ENCODE results near the gene PACSIN1.
"Not testable (repeated sequence)": the region's sequence is repeated elsewhere in the genome, so short reads cannot be mapped to it uniquely, and the experiment has no call there.

The PACSIN1 gene

DNA sequence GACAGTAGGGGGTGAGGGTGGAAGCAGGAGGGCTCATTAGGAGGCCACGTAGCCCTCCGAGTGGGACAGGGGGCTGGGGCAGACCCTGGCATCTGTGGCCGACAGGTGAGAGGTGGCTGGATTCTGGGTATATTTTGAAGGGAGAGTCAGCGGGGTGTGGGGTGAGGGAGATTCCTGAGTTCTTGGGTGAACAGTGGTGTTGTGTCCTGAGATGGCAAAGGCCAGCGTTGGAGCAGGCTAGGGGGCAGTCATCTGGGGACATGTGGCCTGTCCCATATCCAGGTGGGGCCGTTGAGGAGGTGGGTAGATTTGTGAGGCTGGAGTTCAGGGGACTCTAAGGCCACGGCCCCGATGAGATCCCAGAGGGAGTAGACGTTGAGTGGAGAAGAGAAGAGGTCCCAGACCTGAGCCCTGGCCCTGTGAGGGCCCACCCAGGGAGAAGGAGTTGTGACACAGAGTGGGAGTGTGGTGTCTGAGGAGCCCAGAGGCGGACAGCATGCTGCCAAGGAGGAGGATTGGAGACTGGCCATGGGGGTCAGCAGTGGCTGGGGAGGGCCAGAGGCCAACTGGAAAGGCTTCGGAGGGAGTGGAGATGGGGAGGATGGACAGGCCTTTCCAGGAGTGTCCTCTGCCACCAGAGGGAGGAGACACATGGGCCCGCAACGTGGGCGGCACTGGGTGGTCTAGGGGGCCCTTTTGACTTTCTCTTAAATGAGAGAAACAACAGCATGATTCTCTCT, 19.6 kb downstream of the PACSIN1 start:
- no peak for DNase-seq (ENCODE audit: low spot score)

DNA sequence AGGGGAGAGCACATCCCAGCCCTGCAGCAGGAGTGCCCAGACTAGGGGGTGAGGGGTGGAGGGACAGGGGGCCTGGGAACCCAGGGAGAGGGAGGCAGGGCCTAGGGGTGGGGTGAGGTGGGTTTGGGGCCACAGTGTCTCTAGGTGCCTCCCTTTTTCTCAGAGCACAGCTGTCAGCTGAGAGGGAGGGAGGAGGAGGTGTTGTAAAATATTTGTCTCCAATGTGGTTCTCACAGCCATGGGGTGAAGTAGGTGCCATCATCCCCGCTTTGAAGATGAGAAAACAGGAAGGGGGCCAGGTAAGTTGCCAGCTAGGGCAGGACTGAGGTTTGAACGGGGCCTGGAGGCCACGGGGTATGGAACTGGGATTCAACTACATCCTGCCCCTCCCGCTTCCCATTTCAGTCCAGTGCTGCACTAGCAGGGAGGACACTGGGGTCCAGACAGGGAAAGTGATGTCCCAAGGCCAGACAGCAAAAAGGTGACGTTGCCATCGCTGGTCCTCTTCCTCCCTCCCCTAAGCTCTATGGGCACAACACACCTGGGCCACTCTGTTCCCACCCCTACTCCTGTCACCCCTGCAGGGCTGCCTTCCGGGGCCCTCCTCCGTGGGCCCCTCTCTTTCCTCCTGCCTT, 20.3 kb downstream of the PACSIN1 start:
- DNase-seq (ENCODE audit: low spot score) = no peak

DNA sequence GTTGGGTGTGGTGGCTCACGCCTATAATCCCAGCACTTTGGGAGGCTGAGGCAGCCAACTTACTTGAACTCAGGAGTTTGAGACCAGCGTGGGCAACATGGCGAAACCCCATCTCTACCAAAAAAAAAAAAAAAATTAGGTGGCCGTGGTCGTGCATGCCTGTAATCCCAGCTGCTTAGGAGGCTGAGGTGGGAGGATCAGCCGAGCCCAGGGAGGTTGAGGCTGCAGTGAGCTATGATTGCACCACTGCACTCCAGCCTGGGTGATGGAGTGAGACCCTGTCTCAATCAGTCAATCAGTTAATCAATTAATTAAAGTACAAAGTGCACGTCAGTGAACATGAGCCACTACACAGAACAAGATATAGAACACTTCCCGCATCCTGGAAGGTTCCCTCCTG, 21.0 kb downstream of the PACSIN1 start:
- DNase-seq (ENCODE audit: low spot score) = not testable (repeated sequence)

DNA sequence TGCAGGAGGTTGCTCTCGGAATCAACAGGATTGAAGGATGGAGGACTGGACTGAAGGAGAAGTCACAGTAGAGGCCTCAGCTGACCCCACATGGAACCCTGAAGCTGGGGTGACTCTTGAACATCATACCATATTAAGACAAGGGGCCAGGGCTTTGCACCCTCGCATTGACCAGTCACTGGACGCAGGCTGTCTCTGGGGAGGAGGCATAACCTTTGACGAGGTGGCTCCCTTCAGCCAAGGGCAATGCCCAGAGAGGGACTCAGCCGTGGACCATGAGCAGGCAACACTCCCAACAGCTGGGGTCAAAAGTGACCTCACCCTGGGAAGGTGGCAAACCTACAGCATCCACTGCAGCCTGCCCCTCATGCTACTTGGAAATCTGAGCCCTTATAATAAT, 21.7 kb downstream of the PACSIN1 start:
- no peak for DNase-seq (ENCODE audit: low spot score)

DNA sequence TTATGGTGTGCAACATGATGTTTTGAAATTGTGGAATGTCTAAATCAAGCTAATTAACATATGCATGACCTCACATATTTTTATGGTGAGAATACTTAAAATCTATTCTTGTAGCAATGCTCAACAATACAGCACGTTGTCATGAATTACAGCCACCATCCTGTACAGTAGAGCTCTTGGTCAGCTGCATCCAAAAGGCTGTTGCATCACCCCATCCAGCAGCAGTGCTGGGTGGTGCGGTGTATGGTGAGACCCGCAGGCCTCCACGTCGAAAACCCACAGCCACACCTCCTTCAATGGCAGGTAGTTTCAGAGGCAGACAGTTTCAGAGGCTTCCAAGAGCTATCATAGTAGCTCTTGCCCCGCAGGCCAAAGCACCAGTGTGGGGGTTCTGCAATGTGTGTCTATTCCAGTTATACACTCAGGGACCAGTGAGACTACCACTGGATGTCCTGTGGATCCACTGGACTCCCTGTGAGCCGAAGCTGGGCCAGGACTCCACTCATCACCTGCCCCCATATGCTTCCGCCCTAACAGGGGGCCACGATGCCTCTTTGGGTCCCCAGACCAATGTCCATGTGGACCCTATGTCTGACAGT, 23.4 kb downstream of the PACSIN1 start:
- no peak for DNase-seq (ENCODE audit: low spot score)

DNA sequence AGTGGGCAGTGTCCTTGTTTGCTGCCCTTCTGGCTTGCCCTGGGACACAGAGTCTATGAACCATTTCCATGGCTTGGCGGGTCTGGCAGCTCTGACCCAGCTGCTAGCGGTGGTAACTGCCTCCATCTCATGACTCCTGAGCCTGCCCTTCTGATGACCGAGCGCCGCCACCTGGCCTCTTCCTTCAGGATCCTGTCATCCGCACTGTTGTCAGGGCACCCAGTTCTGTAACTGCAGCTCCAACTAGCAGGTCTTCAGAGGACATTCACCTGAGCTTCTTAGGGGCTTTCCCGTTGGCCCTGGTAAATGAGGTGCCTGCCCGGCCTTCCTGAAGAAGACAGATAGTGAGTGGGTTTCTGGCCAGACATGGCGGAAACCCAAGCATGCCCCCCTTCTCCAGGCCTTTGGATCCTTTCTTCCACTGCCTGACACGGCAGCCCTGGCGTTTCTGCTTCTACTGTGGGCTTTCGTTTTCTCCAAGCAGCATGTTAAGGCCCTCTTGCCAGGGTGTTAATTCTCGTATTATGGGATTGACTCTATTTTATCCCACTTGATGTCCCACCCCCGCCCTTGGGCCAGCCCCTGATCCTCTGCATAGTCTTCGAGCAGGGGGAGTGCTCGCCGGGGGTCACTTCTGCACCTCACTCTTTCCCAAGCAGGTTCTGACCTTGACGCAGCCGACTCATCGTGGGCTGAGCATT, 24.7 kb downstream of the PACSIN1 start:
- no peak for DNase-seq (ENCODE audit: low spot score)

DNA sequence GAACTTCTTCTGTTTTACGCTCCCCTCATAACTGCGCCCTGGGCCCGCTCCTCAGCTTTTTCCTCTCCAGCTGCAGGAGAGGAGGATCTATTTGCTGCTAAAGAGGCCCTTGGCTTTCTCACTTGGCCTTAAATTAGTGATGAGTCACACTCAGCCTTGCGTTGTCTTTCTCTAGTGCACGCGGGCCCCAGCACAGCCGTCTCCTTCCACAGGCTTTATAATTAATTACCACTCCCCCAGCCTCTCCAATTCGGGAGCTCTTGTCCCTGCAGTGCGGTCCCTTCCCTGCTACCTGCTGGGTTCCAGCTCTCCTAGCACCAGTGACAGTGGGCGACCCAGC, 25.2 kb downstream of the PACSIN1 start:
- no peak for DNase-seq (ENCODE audit: low spot score)

DNA sequence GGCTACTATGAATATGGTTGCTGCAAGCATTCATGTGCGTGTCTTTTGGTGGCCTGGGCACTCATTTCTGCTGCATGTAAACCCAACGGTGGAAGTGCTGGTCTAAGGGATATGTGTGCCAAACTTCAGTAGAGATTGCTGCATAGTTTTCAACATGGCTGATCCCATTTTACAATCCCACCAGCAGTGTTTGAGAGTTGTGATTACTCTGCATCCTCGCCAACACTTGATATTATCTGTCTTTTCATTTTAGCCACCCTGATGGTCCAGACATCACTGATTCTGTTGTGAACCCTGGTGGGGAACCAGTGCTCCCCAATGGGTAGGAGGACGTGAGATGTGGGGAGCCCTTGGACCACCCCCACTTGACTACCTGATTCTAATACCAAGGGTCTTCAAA, 27.5 kb downstream of the PACSIN1 start:
- DNase-seq (ENCODE audit: low spot score) = no peak

DNA sequence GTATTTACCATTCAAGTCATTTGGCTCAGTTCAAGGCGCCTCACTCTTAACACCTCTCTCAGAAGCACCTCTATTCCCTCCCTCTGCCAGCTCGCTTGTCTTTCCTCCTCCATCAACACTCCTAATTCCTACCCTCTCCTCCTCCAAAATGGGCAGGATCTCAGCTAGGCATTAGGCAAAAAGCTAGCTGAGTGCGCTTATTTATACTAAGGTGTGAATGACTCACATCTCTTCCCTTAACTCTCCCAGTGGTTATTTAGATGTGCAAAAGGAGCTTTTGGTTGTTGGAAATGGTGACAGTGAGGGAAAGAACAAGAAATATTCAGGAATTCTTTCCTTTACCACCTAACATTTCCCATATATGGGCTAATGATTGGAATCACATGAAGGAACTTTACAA, 29.1 kb downstream of the PACSIN1 start:
- DNase-seq (ENCODE audit: low spot score) = no peak

DNA sequence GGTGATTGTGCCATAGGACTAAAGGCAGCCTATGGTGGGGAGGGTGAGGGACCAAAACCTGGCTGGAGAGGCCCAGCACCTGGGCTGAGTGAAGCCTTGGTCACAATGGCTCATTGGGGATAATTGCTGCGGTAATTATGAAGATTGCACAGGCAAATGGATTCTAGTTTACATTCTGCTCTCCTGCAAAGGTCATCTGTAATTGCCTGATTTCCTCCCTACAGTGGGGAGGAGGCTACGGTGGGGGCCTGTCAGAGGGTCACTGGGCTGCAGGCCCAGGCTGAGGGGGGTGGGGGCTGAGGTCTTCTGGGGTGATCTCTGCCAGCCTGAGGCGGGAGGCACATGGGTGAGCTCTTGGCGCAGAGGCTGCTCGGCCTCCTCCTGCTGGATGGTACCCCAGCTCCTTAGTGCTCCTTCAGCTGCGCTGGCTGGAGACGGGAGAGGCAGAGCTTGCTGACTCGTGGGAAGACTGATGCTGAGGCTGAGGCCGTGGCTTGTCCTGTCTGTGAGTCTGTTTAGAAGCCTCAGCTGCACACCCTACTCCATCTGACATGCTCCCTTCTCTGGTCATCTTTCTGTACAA, 30.3 kb downstream of the PACSIN1 start:
- no peak for DNase-seq (ENCODE audit: low spot score)

DNA sequence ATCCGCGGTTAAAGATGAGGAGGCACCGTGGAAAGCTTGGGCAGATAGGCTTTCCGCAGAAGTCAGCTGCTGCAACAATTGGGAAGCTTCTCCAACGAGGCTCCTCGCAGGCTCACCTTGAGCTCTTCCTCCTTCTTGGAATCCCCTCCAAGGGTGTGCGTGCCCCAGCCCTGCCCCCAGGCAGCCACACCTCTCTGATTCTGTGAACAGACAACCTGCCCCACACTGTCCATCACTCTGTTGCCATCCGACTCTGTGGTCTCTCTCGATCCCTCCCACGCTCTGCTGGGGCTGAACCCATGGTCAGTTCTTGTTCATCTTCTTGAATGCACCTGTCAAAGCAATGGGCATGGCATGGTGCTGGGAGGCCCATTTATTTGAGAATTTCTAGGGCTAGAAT, 31.5 kb downstream of the PACSIN1 start:
- no peak for DNase-seq (ENCODE audit: low spot score)

DNA sequence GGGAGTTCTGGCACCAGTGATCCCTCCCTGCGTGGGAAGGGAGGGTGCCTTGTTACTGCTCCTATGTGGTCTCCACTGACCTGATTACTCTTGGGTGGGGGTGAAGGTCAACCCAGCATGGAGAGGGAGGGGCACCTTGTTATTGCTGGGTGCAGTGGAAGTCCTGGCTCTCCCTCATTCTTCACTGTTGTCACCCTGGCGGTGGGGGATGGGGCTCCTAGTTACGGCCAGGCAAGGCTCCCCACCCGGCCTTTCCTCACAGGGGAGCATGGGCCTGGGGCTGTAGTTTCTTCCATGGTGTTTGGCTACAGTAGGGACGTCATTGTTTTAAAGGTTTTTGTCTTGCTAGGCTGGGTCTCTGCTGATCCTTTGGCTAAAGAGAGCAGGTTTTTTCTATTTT, 40.8 kb downstream of the PACSIN1 start:
- no peak for DNase-seq (ENCODE audit: low spot score)

DNA sequence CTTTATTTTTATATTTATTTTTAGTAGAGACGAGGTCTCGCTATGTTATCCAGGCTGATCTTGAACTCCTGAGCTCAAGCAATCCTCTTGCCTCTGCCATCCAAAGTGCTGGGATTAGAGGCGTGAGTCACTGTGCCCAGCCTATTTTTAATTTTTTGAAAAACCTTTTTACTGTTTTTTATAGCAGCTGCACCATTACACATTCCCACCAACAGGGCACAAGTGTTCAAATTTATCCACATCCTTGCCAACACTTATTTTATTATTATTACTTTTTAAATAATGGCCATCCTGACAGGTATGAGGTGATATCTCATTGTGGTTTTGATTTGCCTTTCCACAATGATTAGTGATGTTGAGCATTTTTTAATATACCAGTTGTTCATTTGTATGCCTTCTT, 42.5 kb downstream of the PACSIN1 start:
- DNase-seq (ENCODE audit: low spot score) = no peak

DNA sequence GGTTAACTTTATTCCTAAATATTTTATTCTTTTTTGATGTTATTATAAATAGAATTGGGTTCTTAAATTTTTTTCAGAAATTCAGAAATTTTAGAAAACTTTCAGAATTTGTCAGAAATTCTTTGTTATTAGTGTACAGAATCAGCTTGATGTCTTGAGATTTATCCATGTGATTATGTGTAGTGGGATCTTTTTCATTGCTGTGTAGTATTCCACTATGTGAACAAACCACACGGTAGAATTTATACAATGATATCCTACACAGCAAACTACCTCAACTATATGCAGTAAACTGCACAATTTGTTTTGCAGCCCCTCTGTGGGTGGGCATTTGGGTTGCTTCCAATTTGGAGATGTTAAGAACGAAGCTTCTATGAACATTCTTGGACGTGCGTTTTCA, 43.9 kb downstream of the PACSIN1 start:
- DNase-seq (ENCODE audit: low spot score) = no peak

DNA sequence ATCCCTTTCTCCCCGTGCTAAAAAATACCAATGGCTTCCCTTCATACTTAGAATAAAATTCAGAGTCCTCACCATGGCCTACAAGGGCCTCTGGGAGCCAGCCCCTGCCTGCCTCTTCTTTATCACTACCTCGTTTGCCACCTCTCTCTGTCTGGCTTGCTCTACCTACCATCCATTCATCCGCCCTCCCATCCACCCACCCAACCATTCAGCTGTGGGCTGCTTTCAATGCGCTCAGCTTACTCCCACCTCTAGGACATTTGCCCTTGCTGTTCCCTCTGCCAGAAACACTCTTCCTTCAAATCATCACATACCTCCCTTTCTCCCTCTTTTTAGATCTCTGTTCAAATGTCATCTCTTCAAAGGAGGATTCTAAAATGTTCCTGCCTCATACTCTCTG, 44.4 kb downstream of the PACSIN1 start:
- DNase-seq (ENCODE audit: low spot score) = no peak

DNA sequence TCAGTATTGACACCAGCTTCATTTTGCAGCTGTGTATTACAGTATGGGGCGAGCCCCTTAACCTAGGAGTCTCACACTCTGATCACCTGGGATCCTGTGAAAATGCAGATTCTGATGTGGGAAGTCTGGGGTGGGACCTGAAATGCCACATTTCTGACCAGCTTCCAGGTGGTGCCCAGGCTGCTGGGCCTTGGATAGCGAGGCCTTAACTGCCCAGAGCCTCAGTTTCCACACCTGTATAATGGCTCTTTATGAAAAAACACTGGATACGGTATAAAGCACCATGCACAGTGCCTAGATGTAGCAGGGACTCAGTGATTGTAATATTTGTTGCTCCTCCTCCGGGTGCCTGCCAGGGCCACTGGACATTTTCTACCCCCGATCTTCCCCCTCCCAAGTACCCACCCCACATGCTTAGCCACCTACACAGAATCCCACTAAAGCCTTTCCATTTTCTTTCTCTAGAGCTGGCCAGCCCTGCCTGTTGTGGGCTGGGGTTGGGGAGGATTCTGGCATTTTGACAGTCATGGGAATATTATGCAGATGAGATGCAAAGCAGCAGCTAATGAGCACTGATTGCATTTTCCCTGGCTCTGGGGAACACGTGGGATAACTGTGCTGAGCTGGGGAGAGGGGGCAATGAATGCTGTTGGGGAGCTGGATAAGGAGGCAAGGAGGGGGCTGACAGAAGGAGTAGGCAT, 45.5 kb downstream of the PACSIN1 start:
- no peak for DNase-seq (ENCODE audit: low spot score)

DNA sequence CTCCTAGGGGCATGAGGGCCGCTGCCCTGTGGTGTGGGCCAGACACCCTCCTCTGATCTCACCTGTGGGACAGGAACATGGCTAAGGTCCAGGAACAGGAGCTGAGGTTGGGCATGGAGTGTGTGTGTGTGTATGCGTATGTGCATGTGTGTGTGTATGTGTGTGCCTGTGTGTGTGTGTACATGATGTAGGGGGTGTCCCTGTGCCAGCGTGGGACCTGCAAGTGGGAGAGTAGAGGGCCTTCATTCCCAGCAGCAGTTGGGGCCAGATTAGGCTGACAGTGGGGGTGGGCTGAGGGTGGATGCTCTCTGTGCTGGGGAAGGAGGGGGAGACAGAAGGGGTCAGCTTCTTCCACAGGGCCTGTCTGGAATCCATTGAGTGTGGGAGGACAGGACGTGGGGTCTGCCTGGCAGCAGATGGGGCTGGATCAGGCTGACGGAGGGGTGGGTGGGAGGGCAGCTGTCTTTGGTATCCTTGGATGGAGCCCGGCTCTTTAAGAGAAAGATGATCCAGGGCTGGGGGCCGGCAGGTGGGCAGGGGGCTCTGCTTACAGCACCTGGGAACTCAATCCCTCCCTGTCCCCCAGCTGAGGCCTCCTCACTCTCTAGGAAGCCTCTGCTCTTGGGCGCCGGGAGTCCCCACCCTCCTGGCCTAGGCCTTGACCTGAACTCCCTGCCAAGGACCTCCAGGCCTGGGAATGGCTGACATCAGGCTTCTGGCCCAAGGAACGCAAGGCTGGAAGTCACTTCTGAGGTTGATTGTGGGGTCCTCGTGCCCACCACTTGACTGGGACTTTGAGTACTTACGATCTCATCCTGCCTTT, 46.2 kb downstream of the PACSIN1 start:
- DNase-seq (ENCODE audit: low spot score) = no peak

DNA sequence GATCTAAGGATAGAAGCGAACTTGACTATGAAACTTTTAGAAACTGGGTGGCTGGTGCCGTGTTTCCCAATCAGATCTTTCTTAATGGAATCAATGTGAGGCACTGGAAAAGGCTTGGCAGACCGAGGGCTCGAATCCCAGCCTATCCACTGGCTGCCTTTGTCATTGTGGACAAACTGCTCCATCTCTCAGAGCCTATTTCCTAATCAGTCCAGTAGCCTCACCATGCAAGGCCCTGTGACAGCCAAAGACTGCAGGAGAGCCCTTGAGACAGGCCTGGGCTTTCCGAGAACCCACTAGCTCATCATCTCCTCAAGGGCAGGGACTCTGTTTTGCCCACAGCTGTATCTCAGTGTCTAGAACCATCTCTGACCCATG, 46.9 kb downstream of the PACSIN1 start:
- DNase-seq (ENCODE audit: low spot score) = no peak

DNA sequence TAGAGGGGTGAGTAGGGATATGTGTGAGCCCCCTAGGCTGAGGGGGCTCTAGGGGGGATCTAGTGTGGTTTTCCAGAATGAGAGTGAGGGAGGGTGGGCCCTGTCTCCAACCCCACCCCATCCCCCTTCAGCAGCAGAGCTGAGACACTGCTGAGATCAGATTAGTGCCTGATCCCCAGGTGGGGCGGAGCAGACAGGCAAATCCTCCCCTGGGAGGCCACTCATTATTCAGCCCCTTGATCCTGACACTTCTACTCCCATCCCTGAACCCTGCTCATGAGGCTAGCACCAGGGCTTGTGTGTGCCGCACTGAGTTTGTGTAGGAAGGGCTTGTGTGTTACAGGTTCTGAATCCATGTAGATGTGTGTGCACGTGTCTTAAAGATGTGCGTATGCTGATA, 47.8 kb downstream of the PACSIN1 start:
- no peak for DNase-seq (ENCODE audit: low spot score)

DNA sequence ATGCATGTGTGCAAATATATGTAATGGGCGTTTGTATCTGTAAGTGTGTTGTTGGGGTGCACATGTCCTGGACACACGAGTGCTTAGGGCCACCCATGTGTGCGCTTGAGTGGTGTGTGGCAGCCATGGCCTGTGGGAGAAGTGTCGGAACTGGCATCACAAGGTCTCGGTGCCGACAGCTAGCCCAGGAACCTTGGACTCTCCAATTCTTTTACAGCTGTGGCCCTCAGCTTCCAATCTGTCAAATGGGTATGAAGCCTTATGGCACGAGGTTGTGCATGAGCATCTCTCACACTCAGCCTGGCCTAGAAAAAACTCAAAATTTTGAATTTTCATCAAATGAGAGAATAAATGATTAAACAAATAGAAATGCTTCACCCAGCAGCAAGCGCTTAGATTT, 48.2 kb downstream of the PACSIN1 start:
- no peak for DNase-seq (ENCODE audit: low spot score)
